Mesendoderm (in vitro differentiated cells): Measurements from ENCODE around the gene GK.

Source experiments
- DNase-seq: peaks from one replicate; pipeline ENCODE4 v3.0.0; 2013
- H2AK5ac ChIP-seq: 2 replicates; pipeline ENCODE4 v1.6.1; 2013; ENCODE audit warnings: low read length, inconsistent platforms
- H2BK120ac ChIP-seq: 2 replicates; pipeline ENCODE4 v1.6.1; 2013; ENCODE audit warnings: low read depth, mild to moderate bottlenecking, low read length, moderate library complexity, mixed read lengths
- H2BK15ac ChIP-seq: replicated peaks from 2 replicates; pipeline ENCODE4 v1.6.1; 2013; ENCODE audit warnings: low read depth, mild to moderate bottlenecking, moderate library complexity
- H2BK5ac ChIP-seq: 2 replicates; pipeline ENCODE4 v1.6.1; 2013; ENCODE audit warnings: low read length, inconsistent platforms
- H3K18ac ChIP-seq: 2 replicates; pipeline ENCODE4 v1.6.1; 2013; ENCODE audit warnings: mild to moderate bottlenecking, low read length, mixed read lengths
- H3K23ac ChIP-seq: one replicate; pipeline ENCODE4 v1.6.1; 2013; ENCODE audit warnings: low read length
- H3K27ac ChIP-seq: 2 replicates; pipeline ENCODE4 v1.5.1; 2013; ENCODE audit warnings: low read depth, mild to moderate bottlenecking, inconsistent platforms, low read length, moderate library complexity
- H3K27me3 ChIP-seq: 2 replicates; pipeline ENCODE4 v1.6.1; 2013; ENCODE audit warnings: low read length, control low read depth, mild to moderate bottlenecking, inconsistent platforms; ENCODE audit not compliant: insufficient read depth, poor library complexity
- H3K36me3 ChIP-seq: 2 replicates; pipeline ENCODE4 v1.6.1; 2013; ENCODE audit warnings: low read length, inconsistent platforms; ENCODE audit not compliant: control insufficient read depth, insufficient read depth
- H3K4ac ChIP-seq: one replicate; pipeline ENCODE4 v1.6.1; 2013; ENCODE audit warnings: low read depth, mild to moderate bottlenecking, low read length, moderate library complexity
- H3K4me1 ChIP-seq: 2 replicates; pipeline ENCODE4 v1.6.1; 2013; ENCODE audit warnings: low read depth, low read length, inconsistent platforms; ENCODE audit not compliant: control insufficient read depth
- H3K4me2 ChIP-seq: 2 replicates; pipeline ENCODE4 v1.6.1; 2013; ENCODE audit warnings: low read length
- H3K4me3 ChIP-seq: 2 replicates; pipeline ENCODE4 v1.5.1; 2013; ENCODE audit warnings: mild to moderate bottlenecking, low read length
- H3K56ac ChIP-seq: one replicate; pipeline ENCODE4 v1.6.1; 2013; ENCODE audit warnings: low read length
- H3K79me1 ChIP-seq: 2 replicates; pipeline ENCODE4 v1.6.1; 2013; ENCODE audit warnings: low read length, inconsistent platforms
- H3K79me2 ChIP-seq: 2 replicates; pipeline ENCODE4 v1.6.1; 2013; ENCODE audit warnings: mild to moderate bottlenecking, low read length; ENCODE audit not compliant: control insufficient read depth, insufficient read depth
- H3K9ac ChIP-seq: 2 replicates; pipeline ENCODE4 v1.6.1; 2013; ENCODE audit warnings: low read length, inconsistent platforms
- H4K5ac ChIP-seq: one replicate; pipeline ENCODE4 v1.6.1; 2013; ENCODE audit warnings: low read length
- H4K8ac ChIP-seq: one replicate; pipeline ENCODE4 v1.6.1; 2013; ENCODE audit warnings: low read depth, mild to moderate bottlenecking, control low read depth, low read length, moderate library complexity
- WGBS: extraction: QIAGEN DNeasy Blood & Tissue Kit; methylation state at CpG from one replicate; pipeline ENCODE4 v1.1.7; 2013; ENCODE audit warnings: low lambda C conversion rate, missing lambda C conversion rate; ENCODE audit not compliant: insufficient coverage; ENCODE audit errors: extremely low coverage; 5-methylcytosine and 5-hydroxymethylcytosine counted together

The GK gene

DNA sequence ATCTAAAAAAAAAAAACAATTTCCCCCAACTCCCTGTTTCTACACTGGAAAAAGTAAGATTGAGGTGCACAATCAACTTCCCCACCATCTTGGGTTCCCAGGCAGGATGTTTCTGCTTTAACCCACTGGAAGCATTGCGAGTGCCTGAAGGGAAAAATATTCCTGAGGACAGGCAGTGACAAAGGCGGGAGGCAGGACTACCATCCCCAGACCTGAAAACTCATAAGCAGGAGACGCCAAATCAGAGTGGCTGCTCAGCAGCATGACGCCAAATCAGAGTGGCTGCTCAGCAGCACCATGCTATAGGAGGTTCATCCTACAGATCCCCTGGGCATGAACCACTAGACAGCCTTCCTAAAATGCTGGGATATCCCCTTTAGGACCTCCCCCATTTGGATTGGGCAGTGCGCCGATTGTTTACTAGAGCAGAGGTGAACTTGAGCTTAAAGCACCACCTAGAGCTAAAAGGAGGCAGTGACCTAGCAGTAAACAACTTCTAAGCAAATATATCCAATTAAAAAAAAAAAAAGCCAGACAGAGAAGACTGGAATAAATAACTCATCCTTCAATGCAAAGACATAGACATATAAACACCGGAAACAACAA, 35.0 kb upstream of the GK start:
- Histone ChIP-seq H4K8ac (no peak overlapping the region), H3K9ac (no peak overlapping the region), H4K5ac (no peak overlapping the region), H2BK120ac (no peak overlapping the region), H3K23ac (no peak overlapping the region), H3K27ac (no peak overlapping the region), H3K18ac (no peak overlapping the region), H3K27me3 (no peaks in the 10 kb centered on the region), H3K4me2 (no peak overlapping the region), H3K4me3 (no peak overlapping the region), H3K79me1 (no peaks in the 10 kb centered on the region), H3K56ac (no peak overlapping the region), H3K4me1 (no peaks in the 10 kb centered on the region), H2AK5ac (no peak overlapping the region), H3K79me2 (no peaks in the 10 kb centered on the region), H2BK5ac (no peak overlapping the region), H3K36me3 (no peaks in the 10 kb centered on the region), H3K4ac (no peak overlapping the region), H2BK15ac (no peak overlapping the region)
- WGBS, result no CpG with 5 or more reads among the region's 7 CpGs
- DNase-seq, result peak; percentile 65

DNA sequence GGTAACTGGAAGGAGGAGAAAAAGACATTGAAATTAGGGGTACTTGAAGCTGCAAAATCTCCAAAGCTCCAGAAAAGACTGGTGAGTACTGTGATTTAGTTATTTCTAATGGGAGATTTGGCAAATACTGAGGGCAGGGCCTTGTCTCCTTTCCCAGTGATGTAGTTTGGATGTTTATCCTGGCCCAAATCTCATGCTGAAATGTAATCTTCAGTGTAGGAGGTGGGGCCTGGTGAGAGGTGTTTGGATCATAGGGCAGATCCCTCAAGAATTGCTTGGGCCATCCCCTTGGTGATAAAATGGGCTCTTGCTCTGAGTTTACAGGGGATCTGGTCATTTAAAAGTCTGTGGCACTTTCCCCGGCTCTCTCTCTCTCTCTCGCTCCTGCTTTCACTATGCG, 33.1 kb upstream of the GK start:
- H3K4ac ChIP-seq, result no peak overlapping the region
- H3K4me3 ChIP-seq, result no peak overlapping the region
- H2BK120ac ChIP-seq, result no peak overlapping the region
- H3K23ac ChIP-seq, result no peak overlapping the region
- H3K79me2 ChIP-seq, result no peaks in the 10 kb centered on the region
- no peak overlapping the region for H2AK5ac ChIP-seq
- H4K8ac ChIP-seq, result no peak overlapping the region
- no peak overlapping the region for H2BK5ac ChIP-seq
- no peaks in the 10 kb centered on the region for H3K79me1 ChIP-seq
- H3K56ac ChIP-seq, result no peak overlapping the region
- H3K9ac ChIP-seq, result no peak overlapping the region
- H3K4me1 ChIP-seq, result no peaks in the 10 kb centered on the region
- no peak overlapping the region for H3K4me2 ChIP-seq
- H3K18ac ChIP-seq, result no peak overlapping the region
- no peak overlapping the region for H4K5ac ChIP-seq
- H2BK15ac ChIP-seq, result no peak overlapping the region
- no peak overlapping the region for H3K27ac ChIP-seq
- no peaks in the 10 kb centered on the region for H3K36me3 ChIP-seq
- WGBS, result no CpG with 5 or more reads among the region's 3 CpGs
- DNase-seq, result no peak
- no peaks in the 10 kb centered on the region for H3K27me3 ChIP-seq

DNA sequence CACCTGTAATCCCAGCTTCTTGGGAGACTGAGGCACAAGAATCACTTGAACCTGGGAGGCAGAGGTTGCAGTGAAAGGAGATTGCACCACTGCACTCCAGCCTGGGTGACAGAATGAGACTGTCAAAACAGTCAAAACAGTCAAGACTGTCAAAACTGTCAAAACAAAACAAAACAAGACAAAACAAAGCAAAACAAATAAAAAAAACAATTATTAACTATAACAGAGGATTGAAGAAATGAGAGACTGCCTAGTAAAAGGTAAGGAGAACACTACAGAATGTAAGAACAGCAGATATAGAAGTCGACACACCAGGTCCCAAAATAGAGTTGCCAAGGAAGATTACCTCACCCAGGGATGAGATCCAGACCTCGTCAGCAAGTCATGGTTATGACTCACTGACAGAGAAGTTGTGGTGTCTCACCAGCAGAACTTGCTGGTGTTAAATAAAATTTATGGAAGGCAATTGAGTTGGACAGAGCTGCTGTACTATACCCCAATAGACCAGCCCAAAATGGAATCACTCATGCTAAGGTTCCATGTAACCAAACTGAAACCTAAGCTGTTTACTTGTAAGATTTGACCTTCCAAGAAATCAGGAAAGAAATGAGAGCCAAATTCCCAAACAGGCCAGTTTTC, 32.1 kb upstream of the GK start:
- WGBS, result no CpG with 5 or more reads among the region's 2 CpGs

DNA sequence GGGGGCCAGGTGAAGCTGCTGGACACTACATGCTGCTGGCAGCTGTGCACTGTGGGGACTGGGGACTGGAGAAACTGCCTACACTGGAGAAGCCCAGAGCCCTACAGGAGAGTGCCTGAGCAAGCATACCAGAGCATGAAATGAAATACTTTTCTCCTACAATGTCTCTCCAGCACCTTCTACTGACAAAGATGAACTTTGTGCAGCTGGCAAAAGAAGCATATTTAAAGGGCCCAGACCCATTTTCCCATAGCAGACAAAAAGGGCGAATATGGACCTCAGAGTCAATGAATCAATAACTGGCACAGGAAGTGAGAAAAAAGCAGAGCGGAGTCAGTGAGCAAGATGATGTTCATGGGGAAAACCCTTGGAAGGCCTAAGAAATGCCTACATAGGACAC, 30.9 kb upstream of the GK start:
- H3K23ac ChIP-seq, result no peak overlapping the region
- H3K79me2 ChIP-seq, result no peaks in the 10 kb centered on the region
- no peak overlapping the region for H2AK5ac ChIP-seq
- H4K5ac ChIP-seq, result no peak overlapping the region
- no peak for DNase-seq
- no peak overlapping the region for H3K9ac ChIP-seq
- no peak overlapping the region for H2BK5ac ChIP-seq
- H3K27ac ChIP-seq, result no peak overlapping the region
- no CpG with 5 or more reads among the region's 2 CpGs for WGBS
- no peaks in the 10 kb centered on the region for H3K27me3 ChIP-seq
- H3K4me3 ChIP-seq, result no peak overlapping the region
- H3K4me1 ChIP-seq, result no peaks in the 10 kb centered on the region
- no peak overlapping the region for H4K8ac ChIP-seq
- H3K4me2 ChIP-seq, result no peak overlapping the region
- H2BK15ac ChIP-seq, result no peak overlapping the region
- H3K56ac ChIP-seq, result no peak overlapping the region
- no peak overlapping the region for H3K4ac ChIP-seq
- H3K36me3 ChIP-seq, result no peaks in the 10 kb centered on the region
- H3K79me1 ChIP-seq, result no peaks in the 10 kb centered on the region
- no peak overlapping the region for H2BK120ac ChIP-seq
- H3K18ac ChIP-seq, result no peak overlapping the region

More for the DNA sequence above, 32.1 kb upstream of the GK start:
- H3K4me1 ChIP-seq, result no peaks in the 10 kb centered on the region
- no peak overlapping the region for H3K18ac ChIP-seq
- H3K79me1 ChIP-seq, result no peaks in the 10 kb centered on the region
- no peak overlapping the region for H4K5ac ChIP-seq
- H3K4me3 ChIP-seq, result no peak overlapping the region
- no peak overlapping the region for H2BK15ac ChIP-seq
- H2BK5ac ChIP-seq, result no peak overlapping the region
- no peak overlapping the region for H2AK5ac ChIP-seq
- H3K27me3 ChIP-seq, result no peaks in the 10 kb centered on the region
- no peak overlapping the region for H3K9ac ChIP-seq
- H3K36me3 ChIP-seq, result no peaks in the 10 kb centered on the region
- no peak overlapping the region for H3K27ac ChIP-seq
- no peak overlapping the region for H3K56ac ChIP-seq
- no peak overlapping the region for H3K23ac ChIP-seq
- no peaks in the 10 kb centered on the region for H3K79me2 ChIP-seq
- DNase-seq, result peak; percentile 19
- H4K8ac ChIP-seq, result no peak overlapping the region
- no peak overlapping the region for H3K4me2 ChIP-seq
- no peak overlapping the region for H3K4ac ChIP-seq
- H2BK120ac ChIP-seq, result no peak overlapping the region

DNA sequence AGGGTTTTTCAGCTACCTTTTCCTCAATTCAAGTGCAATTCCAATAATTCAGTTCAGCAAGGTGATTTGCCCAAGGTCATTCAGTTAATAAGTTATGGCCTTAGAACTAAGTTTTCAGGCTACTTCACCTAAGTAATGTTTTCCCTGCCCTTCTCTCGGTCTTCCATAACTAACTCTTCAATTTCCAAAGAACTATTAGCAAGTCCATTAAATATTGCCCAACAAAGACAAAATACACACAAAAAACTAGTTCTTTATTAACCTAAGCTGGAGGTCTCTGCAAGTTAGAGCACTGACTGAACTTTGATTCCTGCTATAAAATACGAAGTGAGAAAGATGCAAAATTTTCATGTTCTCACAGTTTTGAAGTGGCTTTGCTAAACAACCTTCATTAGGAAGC, 26.8 kb upstream of the GK start:
- H3K79me1 ChIP-seq, result no peaks in the 10 kb centered on the region
- H3K36me3 ChIP-seq, result no peaks in the 10 kb centered on the region
- H3K4me1 ChIP-seq, result no peaks in the 10 kb centered on the region
- H3K79me2 ChIP-seq, result no peaks in the 10 kb centered on the region
- no peak overlapping the region for H3K4me3 ChIP-seq
- H2BK5ac ChIP-seq, result no peak overlapping the region
- H2AK5ac ChIP-seq, result no peak overlapping the region
- no peak overlapping the region for H3K9ac ChIP-seq
- no CpG with 5 or more reads among the region's 2 CpGs for WGBS
- H3K18ac ChIP-seq, result no peak overlapping the region
- no peak overlapping the region for H2BK15ac ChIP-seq
- H4K8ac ChIP-seq, result no peak overlapping the region
- H2BK120ac ChIP-seq, result no peak overlapping the region
- H3K56ac ChIP-seq, result no peak overlapping the region
- H4K5ac ChIP-seq, result no peak overlapping the region
- no peak overlapping the region for H3K4ac ChIP-seq
- H3K23ac ChIP-seq, result no peak overlapping the region
- no peak for DNase-seq
- H3K4me2 ChIP-seq, result no peak overlapping the region
- H3K27me3 ChIP-seq, result no peaks in the 10 kb centered on the region
- no peak overlapping the region for H3K27ac ChIP-seq
